ENCODE results near the gene COMMD9. TPM values are rescaled to one million over a fixed set of nuclear protein-coding genes. Genes with fewer than 3 reads are reported as not detected.

The COMMD9 gene
- total RNA-seq, 1 donor, result 39.9 TPM

DNA sequence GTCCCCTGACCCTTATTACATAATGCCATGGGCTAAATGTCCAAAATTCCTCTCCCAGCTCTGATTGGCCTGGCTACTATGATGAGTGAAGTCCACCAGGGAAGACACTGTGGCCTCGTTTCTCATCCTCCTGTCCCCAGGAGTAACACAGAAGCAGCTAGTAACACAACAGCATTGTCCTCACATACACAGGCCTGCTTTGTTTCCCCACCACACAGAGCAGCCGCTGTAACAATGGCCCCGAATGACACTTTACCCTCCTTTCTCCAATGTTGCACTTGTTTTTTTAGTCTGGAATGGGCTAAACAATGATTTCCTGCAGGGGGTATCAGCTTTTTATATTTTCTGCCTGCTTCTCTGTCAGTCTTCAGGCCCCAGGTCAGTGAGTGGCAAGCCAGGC lies 6.7 kb upstream of the COMMD9 start, which contains the start of gene PRR5L:
TSS of gene PRR5L (plus strand) at position 363 of the 400 bp plus-strand sequence. CDS start 104,834 bp downstream, outside the sequence.
- TF ChIP-seq, protein P1, sequence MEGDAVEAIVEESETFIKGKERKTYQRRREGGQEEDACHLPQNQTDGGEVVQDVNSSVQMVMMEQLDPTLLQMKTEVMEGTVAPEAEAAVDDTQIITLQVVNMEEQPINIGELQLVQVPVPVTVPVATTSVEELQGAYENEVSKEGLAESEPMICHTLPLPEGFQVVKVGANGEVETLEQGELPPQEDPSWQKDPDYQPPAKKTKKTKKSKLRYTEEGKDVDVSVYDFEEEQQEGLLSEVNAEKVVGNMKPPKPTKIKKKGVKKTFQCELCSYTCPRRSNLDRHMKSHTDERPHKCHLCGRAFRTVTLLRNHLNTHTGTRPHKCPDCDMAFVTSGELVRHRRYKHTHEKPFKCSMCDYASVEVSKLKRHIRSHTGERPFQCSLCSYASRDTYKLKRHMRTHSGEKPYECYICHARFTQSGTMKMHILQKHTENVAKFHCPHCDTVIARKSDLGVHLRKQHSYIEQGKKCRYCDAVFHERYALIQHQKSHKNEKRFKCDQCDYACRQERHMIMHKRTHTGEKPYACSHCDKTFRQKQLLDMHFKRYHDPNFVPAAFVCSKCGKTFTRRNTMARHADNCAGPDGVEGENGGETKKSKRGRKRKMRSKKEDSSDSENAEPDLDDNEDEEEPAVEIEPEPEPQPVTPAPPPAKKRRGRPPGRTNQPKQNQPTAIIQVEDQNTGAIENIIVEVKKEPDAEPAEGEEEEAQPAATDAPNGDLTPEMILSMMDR (IDR thresholded peaks at IDR 0.05; ENCODE audit: insufficient read depth, low read length), result no peak
- no peak within 1 kb of the TSS for H3K4me3 ChIP-seq (ENCODE audit: low read depth, low read length)
- DNase-seq (ENCODE audit: low read depth), result no peak

DNA sequence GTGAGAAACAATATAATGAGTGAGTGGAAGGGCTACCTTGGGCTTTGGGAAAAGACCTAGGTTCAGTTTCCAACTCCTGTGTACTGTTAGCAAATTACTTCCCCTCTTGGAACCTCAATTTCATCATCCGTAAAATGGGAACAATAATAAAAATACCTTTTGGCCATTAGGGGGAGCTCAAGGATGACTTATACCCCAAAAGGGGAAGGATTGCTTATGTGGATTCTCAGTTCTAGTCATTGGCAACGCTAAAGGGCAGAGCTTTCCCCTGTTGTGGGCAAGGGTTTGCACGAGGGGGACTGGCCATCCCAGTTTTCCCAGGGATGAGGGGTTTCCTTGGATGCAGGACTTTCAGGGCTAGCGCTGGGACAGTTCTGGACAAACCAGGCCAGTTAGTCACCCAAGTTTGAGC lies 3.1 kb upstream of the COMMD9 start:
- DNase-seq (ENCODE audit: low read depth), result peak; percentile 48
- TF ChIP-seq, protein P1 (IDR thresholded peaks at IDR 0.05; ENCODE audit: insufficient read depth, low read length), result peak; percentile 23
- H3K4me3 ChIP-seq (ENCODE audit: low read depth, low read length), result no peak overlapping the region

DNA sequence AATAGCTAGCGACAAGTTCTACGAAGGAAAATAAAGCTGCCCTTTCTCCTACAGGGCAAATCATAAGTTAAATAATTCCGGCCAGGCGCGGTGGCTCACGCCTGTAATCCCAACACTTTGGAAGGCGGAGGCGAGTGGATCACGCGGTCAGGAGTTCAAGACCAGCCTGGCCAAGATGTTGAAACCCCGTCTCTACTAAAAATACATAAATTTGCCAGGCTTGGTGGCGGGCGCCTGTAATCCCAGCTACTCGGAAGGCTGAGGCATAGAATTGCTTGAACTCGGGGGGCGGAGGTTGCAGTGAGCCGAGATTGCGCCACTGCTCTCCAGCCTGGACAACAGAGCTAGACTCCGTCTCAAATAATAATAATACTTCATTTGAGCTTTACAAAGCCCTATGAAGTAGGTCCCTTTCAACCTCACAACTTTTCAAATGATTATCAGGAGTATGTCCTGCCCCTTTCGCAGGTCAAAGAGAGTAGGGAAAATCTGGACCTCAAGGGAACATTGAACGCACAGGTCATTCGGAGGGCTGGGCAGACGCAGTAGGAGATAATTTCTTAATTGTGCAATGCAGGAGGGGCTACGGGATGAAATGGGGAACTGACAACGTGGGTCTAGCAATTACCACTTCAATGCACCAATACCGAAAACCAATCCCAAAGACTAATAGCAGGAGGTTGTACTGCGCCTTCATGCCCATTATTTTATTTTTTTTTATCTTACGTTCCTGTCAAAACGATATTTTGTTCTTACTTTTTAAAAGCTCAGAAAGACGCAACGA lies 590 bp downstream of the COMMD9 start:
- peak overlapping the region; percentile 97 for H3K4me3 ChIP-seq (ENCODE audit: low read depth, low read length)
- TF ChIP-seq, protein P1 (IDR thresholded peaks at IDR 0.05; ENCODE audit: insufficient read depth, low read length), result no peak
- no peak for DNase-seq (ENCODE audit: low read depth)

GRCh38 chr11:36282926-36283325 lies 6.3 kb downstream of the COMMD9 start:
- TF ChIP-seq, protein P1 (IDR thresholded peaks at IDR 0.05; ENCODE audit: insufficient read depth, low read length), result no peak
- no peak for DNase-seq (ENCODE audit: low read depth)
- H3K4me3 ChIP-seq (ENCODE audit: low read depth, low read length), result no peak overlapping the region

- TF ChIP-seq, protein P1 (IDR thresholded peaks at IDR 0.05; ENCODE audit: insufficient read depth, low read length), result no peak
- no peak overlapping the region for H3K4me3 ChIP-seq (ENCODE audit: low read depth, low read length)
- DNase-seq (ENCODE audit: low read depth), result no peak
Observed at GRCh38 chr11:36281850-36282249, 7.4 kb downstream of the COMMD9 start.

- no peak overlapping the region for H3K4me3 ChIP-seq (ENCODE audit: low read depth, low read length)
- TF ChIP-seq, protein P1 (IDR thresholded peaks at IDR 0.05; ENCODE audit: insufficient read depth, low read length), result no peak
- DNase-seq (ENCODE audit: low read depth), result no peak
Observed at GRCh38 chr11:36280531-36280930, 8.7 kb downstream of the COMMD9 start.

Data from fibroblast of the aortic adventitia (primary cell).